IPS DF 4.7 (cell line): ENCODE measurements around the gene CCDC92B.
"Not testable (repeated sequence)": the region's sequence is repeated elsewhere in the genome, so short reads cannot be mapped to it uniquely, and the experiment has no call there.

Experiments used
- DNase-seq: peaks from one replicate; pipeline ENCODE4 v3.0.0-alpha.2; 2013; ENCODE audit warnings: low spot score; ENCODE audit errors: extremely low read depth

CCDC92B gene

GRCh38 chr17:2749058-2749783 lies at the start of gene CCDC92B:
CCDC92B (minus strand) TSS chr17:2749652; CDS start chr17:2735145, 14,507 bp downstream.
- no peak for DNase-seq

GRCh38 chr17:2798678-2799077 lies 49.2 kb upstream of the CCDC92B start:
- DNase-seq: no peak

- DNase-seq: no peak
These were observed 48.7 kb upstream of the CCDC92B start for GRCh38 chr17:2798188-2798587.

GRCh38 chr17:2797637-2798036 lies 48.2 kb upstream of the CCDC92B start:
- DNase-seq: no peak

- no peak for DNase-seq
These were observed 47.8 kb upstream of the CCDC92B start for GRCh38 chr17:2797226-2797625.

- DNase-seq: no peak
These were observed 47.0 kb upstream of the CCDC92B start, which contains the start of gene RAP1GAP2 for GRCh38 chr17:2796164-2797125. RAP1GAP2 (plus strand) TSS chr17:2796438; CDS start chr17:2796528, 90 bp downstream.

- no peak for DNase-seq
These were observed 46.1 kb upstream of the CCDC92B start for GRCh38 chr17:2795441-2796163.

- no peak for DNase-seq
These were observed 44.8 kb upstream of the CCDC92B start for GRCh38 chr17:2794111-2794803.

GRCh38 chr17:2792366-2793169 lies 43.1 kb upstream of the CCDC92B start:
- no peak for DNase-seq

GRCh38 chr17:2789700-2790099 lies 40.2 kb upstream of the CCDC92B start:
- no peak for DNase-seq

GRCh38 chr17:2786176-2786881 lies 36.9 kb upstream of the CCDC92B start:
- DNase-seq: peak; percentile 85

- not testable (repeated sequence) for DNase-seq
These were observed 35.9 kb upstream of the CCDC92B start for GRCh38 chr17:2785376-2785775.

GRCh38 chr17:2784864-2785263 lies 35.4 kb upstream of the CCDC92B start:
- no peak for DNase-seq

GRCh38 chr17:2783310-2784030 lies 34.0 kb upstream of the CCDC92B start:
- no peak for DNase-seq

GRCh38 chr17:2782055-2782454 lies 32.6 kb upstream of the CCDC92B start:
- DNase-seq: no peak

GRCh38 chr17:2781598-2781997 lies 32.1 kb upstream of the CCDC92B start:
- DNase-seq: not testable (repeated sequence)

GRCh38 chr17:2780931-2781454 lies 31.5 kb upstream of the CCDC92B start:
- DNase-seq: no peak

- no peak for DNase-seq
These were observed 30.8 kb upstream of the CCDC92B start for GRCh38 chr17:2780256-2780655.

GRCh38 chr17:2779545-2779944 lies 30.1 kb upstream of the CCDC92B start:
- DNase-seq: no peak
